SH-SY5Y (cell line): ENCODE measurements around the gene SLC8A2.

Experiments
- GATA2 ChIP-seq: IDR thresholded peaks from 2 replicates; pipeline ENCODE4 v1.6.1; 2011; ENCODE audit warnings: mild to moderate bottlenecking, low read depth, low read length
- GATA3 ChIP-seq: IDR thresholded peaks from 2 replicates; pipeline ENCODE4 v1.6.1; 2011; ENCODE audit warnings: low read depth, mild to moderate bottlenecking, low read length, moderate library complexity

SLC8A2 gene

DNA sequence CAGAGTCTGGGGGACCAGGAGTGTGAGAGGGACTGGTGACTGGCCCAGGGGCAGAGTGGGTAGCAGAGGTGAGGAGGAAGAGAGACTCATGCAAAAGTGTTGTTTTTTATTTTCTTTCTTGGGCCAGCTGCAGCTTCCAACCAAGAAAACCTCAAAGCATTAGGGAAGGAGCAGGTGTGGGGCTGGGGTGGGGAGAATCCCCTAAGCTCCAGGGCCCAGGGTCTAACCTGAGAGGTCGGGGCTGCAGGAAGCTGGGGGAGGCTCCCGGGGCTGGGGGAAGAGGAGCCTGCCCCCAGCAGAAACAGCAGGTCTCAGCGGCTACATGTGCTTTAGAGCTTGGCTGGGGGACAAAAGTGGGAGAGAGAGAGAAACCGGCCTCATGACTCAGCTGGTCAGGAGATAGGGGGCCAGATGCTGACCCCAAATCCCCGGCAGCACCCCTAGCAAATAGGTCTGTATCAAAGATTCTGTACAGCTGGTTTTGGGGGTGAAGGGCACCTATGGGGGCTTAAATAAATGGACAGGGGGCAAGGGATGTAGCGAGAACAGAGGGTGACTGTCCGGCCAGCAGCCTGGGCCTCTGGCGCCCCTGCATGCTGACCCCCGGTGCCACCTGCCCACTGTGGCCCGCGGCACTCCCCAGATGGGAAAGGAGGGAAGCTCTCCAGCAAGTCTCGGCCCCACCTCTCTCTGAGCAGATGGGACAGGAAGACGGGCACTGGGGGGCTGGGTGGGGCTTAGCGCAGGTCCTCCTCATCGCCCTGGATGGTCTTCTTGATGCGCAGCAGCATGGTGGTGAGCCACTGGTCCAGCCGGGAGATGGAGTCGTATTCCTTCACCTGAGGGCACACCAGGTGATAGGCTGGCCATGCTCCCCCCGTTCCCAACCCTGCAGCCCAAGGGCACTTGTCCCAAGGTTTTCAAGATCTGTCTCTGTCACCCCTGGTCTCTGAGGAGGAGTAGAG is 16.1 kb upstream of the SLC8A2 start:
- TF ChIP-seq GATA3: no peak
- TF ChIP-seq GATA2: no peak

DNA sequence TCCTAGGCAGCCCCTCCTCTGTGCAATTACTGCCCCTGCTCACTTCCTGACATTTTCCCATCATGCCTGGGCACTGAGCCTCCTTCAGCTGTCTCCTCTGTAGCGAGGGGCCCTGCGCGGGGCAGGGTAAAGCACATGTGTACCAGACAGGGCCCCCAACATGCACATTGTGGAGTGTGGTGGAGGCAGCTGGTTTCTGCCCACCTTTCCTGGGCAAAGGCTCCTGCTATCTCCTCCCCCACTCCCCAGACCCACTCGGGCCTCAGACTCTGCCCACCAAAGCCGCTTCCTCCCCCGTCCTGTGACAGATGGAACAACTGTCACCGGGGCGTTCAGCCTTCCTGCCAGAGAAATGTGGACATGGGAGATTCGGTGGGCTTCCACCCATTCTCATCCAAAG is 15.2 kb upstream of the SLC8A2 start:
- TF ChIP-seq GATA3: no peak
- TF ChIP-seq GATA2: no peak

GRCh38 chr19:47485210-47485609 is 13.5 kb upstream of the SLC8A2 start:
- TF ChIP-seq GATA3: no peak
- TF ChIP-seq GATA2: no peak

- TF ChIP-seq GATA3: no peak
- TF ChIP-seq GATA2: no peak
Observed at GRCh38 chr19:47483800-47484690, 12.4 kb upstream of the SLC8A2 start, which contains the start of gene KPTN. Gene KPTN, minus strand, starts transcription at chr19:47484219. Its CDS starts 59 bp downstream, at chr19:47484160.

- TF ChIP-seq GATA3 (no peak), GATA2 (no peak)
Observed at GRCh38 chr19:47483200-47483599, 11.5 kb upstream of the SLC8A2 start.

- TF ChIP-seq GATA2 (no peak), GATA3 (no peak)
Observed at GRCh38 chr19:47481460-47482052, 9.9 kb upstream of the SLC8A2 start.

- no peak for TF ChIP-seq GATA3
- no peak for TF ChIP-seq GATA2
Observed at GRCh38 chr19:47480658-47481057, 9.0 kb upstream of the SLC8A2 start.

- TF ChIP-seq GATA3 (no peak), GATA2 (no peak)
Observed at GRCh38 chr19:47479701-47480503, 8.2 kb upstream of the SLC8A2 start.

DNA sequence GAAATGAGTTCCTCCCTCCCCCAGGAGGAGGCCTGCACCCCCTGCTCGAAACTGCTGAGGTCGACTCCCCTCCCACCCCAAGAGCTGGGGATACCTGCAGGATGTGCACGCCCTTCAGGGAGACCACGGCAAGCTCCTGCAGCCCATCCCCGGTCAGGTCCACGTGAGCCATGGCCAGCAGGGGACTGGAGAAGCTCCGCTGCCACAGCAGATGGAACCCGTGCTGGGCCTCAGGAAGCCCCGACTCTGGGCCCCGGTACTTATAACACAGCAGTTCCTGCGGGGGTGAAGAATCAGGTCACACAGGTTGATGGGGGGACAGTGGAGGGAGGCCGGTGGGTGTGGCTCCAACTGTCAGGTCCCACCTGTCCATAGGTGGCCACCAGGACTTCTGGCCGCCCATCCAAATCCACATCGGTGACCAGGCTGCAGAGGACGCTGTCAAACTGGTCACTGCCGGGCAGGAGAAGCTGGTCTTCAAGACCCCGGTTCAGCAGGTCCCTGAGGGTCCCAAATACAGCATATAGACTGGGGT is 4.8 kb upstream of the SLC8A2 start:
- no peak for TF ChIP-seq GATA2
- no peak for TF ChIP-seq GATA3

DNA sequence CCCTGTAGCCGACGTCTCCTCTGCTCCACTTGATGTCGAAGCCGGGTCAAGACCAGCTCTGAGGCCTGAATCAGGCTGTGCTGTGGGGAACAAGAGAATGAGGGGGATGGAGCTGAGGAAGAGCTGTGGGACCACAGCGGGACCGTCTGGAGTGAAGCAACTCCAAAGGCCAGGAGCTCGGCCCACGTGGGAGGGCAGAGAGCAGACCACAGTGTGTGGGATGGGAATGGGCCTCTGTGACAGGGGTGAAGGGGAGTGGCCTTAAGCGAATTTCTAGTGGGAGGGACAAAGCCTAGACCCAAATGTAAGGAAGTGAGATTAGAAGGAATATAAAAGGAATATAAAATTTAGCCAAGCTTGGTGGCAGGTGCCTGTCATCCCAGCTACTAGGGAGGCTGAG is 3.8 kb upstream of the SLC8A2 start:
- TF ChIP-seq GATA2 (no peak), GATA3 (no peak)

GRCh38 chr19:47473336-47473735 is 1.6 kb upstream of the SLC8A2 start:
- TF ChIP-seq GATA3 (no peak), GATA2 (no peak)

GRCh38 chr19:47471381-47471732 is 336 bp downstream of the SLC8A2 start:
- TF ChIP-seq GATA3 (no peak), GATA2 (no peak)
